Measurements from ENCODE around the gene GLI3.

The GLI3 gene

DNA sequence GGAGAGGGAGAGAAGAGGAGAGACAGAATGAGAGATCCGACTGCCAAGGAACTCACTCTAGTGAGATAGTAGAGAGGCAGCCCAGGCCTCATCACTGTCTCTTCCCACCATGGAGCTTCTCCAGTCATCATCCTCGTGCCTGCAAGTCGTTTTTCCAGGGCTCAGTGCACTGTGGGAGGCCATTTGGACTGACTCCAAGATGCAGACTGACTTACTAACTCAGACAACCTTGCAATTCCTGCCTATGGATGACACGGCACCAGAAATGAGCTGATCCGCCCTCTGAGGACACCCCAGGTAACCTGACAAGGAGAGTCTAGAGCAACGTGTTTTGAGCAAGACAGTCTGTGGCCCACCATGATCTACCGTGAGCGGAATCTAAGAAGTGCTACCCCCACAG, 154.9 kb downstream of the GLI3 start:
- TF ChIP-seq, protein P1, sequence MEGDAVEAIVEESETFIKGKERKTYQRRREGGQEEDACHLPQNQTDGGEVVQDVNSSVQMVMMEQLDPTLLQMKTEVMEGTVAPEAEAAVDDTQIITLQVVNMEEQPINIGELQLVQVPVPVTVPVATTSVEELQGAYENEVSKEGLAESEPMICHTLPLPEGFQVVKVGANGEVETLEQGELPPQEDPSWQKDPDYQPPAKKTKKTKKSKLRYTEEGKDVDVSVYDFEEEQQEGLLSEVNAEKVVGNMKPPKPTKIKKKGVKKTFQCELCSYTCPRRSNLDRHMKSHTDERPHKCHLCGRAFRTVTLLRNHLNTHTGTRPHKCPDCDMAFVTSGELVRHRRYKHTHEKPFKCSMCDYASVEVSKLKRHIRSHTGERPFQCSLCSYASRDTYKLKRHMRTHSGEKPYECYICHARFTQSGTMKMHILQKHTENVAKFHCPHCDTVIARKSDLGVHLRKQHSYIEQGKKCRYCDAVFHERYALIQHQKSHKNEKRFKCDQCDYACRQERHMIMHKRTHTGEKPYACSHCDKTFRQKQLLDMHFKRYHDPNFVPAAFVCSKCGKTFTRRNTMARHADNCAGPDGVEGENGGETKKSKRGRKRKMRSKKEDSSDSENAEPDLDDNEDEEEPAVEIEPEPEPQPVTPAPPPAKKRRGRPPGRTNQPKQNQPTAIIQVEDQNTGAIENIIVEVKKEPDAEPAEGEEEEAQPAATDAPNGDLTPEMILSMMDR (IDR thresholded peaks at IDR 0.05), result no peak
- no peak for DNase-seq (ENCODE audit: low spot score)
- Histone ChIP-seq H3K4me3 (no peak overlapping the region), H3K27ac (no peak overlapping the region)

DNA sequence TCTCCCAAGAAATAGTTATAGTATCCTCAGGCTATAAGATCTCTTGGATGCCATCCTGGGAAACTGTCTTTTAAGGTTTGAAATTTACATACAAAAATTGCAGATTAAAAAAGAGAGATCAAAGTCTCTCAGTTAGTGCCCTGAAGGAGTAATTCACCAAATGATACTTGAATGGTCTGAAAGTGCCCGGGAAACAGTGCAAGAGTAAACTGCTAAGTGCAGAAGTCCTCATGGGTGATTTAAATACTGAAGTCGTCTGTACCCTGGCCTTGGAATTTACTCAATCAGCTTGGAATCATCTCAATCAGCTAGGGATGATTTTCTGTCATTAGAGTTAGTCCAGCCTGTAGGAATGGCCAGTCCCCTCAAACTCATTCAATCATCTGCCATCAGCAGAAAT, 155.3 kb downstream of the GLI3 start:
- TF ChIP-seq, protein P1 (IDR thresholded peaks at IDR 0.05), result no peak
- no peak overlapping the region for H3K4me3 ChIP-seq
- no peak for DNase-seq (ENCODE audit: low spot score)
- H3K27ac ChIP-seq, result no peak overlapping the region

- TF ChIP-seq, protein P1 (IDR thresholded peaks at IDR 0.05), result no peak
- H3K4me3 ChIP-seq, result no peak overlapping the region
- H3K27ac ChIP-seq, result no peak overlapping the region
- no peak for DNase-seq (ENCODE audit: low spot score)
These were observed 156.0 kb downstream of the GLI3 start for GRCh38 chr7:42080841-42081586.

DNA sequence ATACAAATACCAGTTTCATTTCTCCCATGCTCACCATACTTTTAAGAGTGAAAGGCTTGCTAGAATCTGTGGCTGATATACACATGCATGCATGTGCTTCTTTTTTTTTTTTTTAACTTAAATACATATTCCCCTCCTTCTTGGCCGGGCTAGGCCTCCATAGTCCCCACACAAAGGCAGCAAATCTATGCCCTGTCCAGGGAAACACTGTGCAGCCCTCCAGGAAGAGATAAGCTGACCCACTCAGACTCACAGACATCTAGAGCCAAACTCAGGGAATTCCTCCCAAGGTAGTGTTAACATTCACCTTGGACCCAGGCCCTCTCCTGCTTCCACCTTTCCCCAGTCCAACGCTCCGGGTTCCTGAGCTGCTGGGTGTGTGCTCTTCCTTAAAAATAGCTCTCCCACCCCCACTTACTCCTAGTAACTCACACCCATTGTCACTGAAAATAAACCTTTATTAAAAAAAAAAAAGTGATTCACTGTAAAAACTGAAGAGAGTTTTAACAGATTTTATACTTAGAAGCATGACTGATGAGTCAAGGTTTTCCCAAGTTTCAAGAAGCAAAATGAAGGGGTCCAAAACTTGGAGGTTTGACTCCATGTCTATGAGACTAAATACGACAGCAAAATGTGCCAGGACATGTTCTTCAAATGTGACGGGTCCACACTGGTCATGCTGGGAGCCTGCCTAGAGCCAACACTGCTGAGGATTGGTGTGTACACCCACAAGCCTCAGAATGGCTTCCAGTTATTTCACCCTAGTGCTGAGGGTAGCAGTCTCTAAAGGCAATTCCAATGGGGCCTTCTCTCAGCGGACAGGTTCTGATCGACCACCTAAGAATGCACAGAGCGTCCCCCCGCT, 159.5 kb downstream of the GLI3 start:
- Histone ChIP-seq H3K27ac (no peak overlapping the region), H3K4me3 (no peak overlapping the region)
- no peak for DNase-seq (ENCODE audit: low spot score)
- TF ChIP-seq, protein P1 (IDR thresholded peaks at IDR 0.05), result no peak

GRCh38 chr7:42076870-42077269, 160.1 kb downstream of the GLI3 start:
- no peak for DNase-seq (ENCODE audit: low spot score)
- no peak overlapping the region for H3K4me3 ChIP-seq
- TF ChIP-seq, protein P1 (IDR thresholded peaks at IDR 0.05), result no peak
- H3K27ac ChIP-seq, result no peak overlapping the region

GRCh38 chr7:42075418-42075817, 161.6 kb downstream of the GLI3 start:
- Histone ChIP-seq H3K4me3 (no peak overlapping the region), H3K27ac (no peak overlapping the region)
- TF ChIP-seq, protein P1 (IDR thresholded peaks at IDR 0.05), result no peak
- no peak for DNase-seq (ENCODE audit: low spot score)

Data from coronary artery (tissue), 2 donors.